OCI-LY3 (cell line): ENCODE results near the gene CTNNA3.

Experiments
- CTCF ChIP-seq: fragments of 200-600, 300-600 bp; sonication (generic); IDR thresholded peaks from 2 replicates; pipeline ENCODE4 v1.5.1; 2014; ENCODE audit warnings: antibody characterized with exemption, low read length, low read depth
- EZH2phosphoT487 ChIP-seq: fragments of 200-600 bp; shearing (Covaris generic); IDR thresholded peaks from 2 replicates; pipeline ENCODE4 v1.6.1; 2018; ENCODE audit warnings: antibody characterized with exemption, mixed run types, low read depth

- TF ChIP-seq CTCF (no peak), EZH2phosphoT487 (no peak)
Measured at GRCh38 chr10:66848856-66849255, 847.1 kb downstream of the CTNNA3 start.
